HepG2 (cell line): ENCODE results near the gene PSMD5. TPM values are rescaled to one million over a fixed set of nuclear protein-coding genes. Genes with fewer than 3 reads are reported as not detected.

Experiments used
- ATAC-seq: fragments of 200-7000 bp; cut with Tn5 transposase; 3 replicates; pipeline ENCODE4 v1.9.1; 2020; ENCODE audit warnings: mild to moderate bottlenecking, moderate library complexity
- BruUV-seq: library from RNA; stranded (reverse); fragments of 400-500 nt; replicated peaks from 2 replicates; lab custom pipeline; 2021; lab: Mats Ljungman, UMichigan
- CTCF ChIA-PET: fragments of 300-600 bp; formaldehyde crosslinking; extraction: SDS; loops from one replicate; lab custom pipeline; 2021; ENCODE audit warnings: low total read pairs, inconsistent platforms, low intra/inter-chr PET ratio; lab: Yijun Ruan, JAX
- POLR2A ChIA-PET: fragments of 350-600 bp; sonication (Branson Sonifier 250); formaldehyde crosslinking; loops from one replicate; lab custom pipeline; 2020; ENCODE audit warnings: antibody characterized with exemption, inconsistent platforms; lab: Yijun Ruan, JAX
- DNase-seq: peaks from one replicate; pipeline ENCODE4 v3.0.0-alpha.2; 2015; ENCODE audit warnings: low spot score
- FAIRE-seq: peaks from 3 replicates; lab custom pipeline; 2011; peaks lifted over from hg19 to GRCh38; lab: Jason Lieb, UNC
- H2AFZ ChIP-seq: one replicate; pipeline ENCODE4 v1.6.1; 2011; ENCODE audit warnings: low read length, inconsistent platforms
- H3K27ac ChIP-seq: fragments of 300-600 bp; 3 replicates; pipeline ENCODE4 v1.8.0; 2011; ENCODE audit warnings: mixed run types, mild to moderate bottlenecking, mixed read lengths, low read length, inconsistent platforms; ENCODE audit not compliant: insufficient read depth; ENCODE audit errors: extremely low read length
- H3K27me3 ChIP-seq, 2 experiments: fragments of 200-600 bp in 1 of 2; 2 replicates in 1 of 2; 3 replicates in 1 of 2; pipeline versions ENCODE4 v1.6.0 to v1.8.0; 2011; ENCODE audit warnings: low read length in 2 of 2, mild to moderate bottlenecking in 2 of 2, moderate library complexity in 2 of 2, inconsistent platforms in 1 of 2; ENCODE audit not compliant: insufficient read depth in 2 of 2, control insufficient read depth in 1 of 2
- H3K36me3 ChIP-seq, 2 experiments: fragments of 200-600 bp in 1 of 2; replicated peaks in 1 of 2; 2 replicates in 1 of 2; 3 replicates in 1 of 2; pipeline versions ENCODE4 v1.5.1 to v1.8.0; 2011; ENCODE audit warnings: low read length in 2 of 2, inconsistent platforms in 1 of 2; ENCODE audit not compliant: insufficient read depth in 2 of 2, control insufficient read depth in 1 of 2
- H3K4me1 ChIP-seq: 2 replicates; pipeline ENCODE4 v1.5.1; 2012; ENCODE audit warnings: low read length, inconsistent platforms; ENCODE audit not compliant: insufficient read depth
- H3K4me2 ChIP-seq: 2 replicates; pipeline ENCODE4 v1.6.0; 2011; ENCODE audit warnings: low read depth, low read length, inconsistent platforms
- H3K4me3 ChIP-seq, 3 experiments: fragments of 200-600 bp in 1 of 3; sonication (generic), shearing (Covaris generic) in 1 of 3; replicated peaks in 1 of 3; 2 replicates each; pipeline ENCODE4 v1.5.1; 2011 to 2016; ENCODE audit warnings: low read length in 3 of 3, inconsistent platforms in 2 of 3, low read depth in 2 of 3, mild to moderate bottlenecking in 2 of 3, control low read depth in 1 of 3, mixed read lengths in 1 of 3; ENCODE audit not compliant: insufficient read depth in 1 of 3
- H3K79me2 ChIP-seq: one replicate; pipeline ENCODE4 v1.6.1; 2011; ENCODE audit warnings: low read length, inconsistent platforms; ENCODE audit not compliant: insufficient read depth
- H3K9ac ChIP-seq: 2 replicates; pipeline ENCODE4 v1.6.0; 2011; ENCODE audit warnings: mild to moderate bottlenecking, low read depth, low read length, inconsistent platforms; ENCODE audit not compliant: insufficient read depth
- H3K9me3 ChIP-seq: 2 replicates; pipeline ENCODE4 v1.5.1; 2012; ENCODE audit warnings: mild to moderate bottlenecking, low read length
- H4K20me1 ChIP-seq: 2 replicates; pipeline ENCODE4 v1.6.0; 2011; ENCODE audit warnings: inconsistent platforms, mild to moderate bottlenecking, low read length, moderate library complexity; ENCODE audit not compliant: insufficient read depth
- JUNB ChIP-seq: sonication (generic); formaldehyde crosslinking; IDR thresholded peaks from 2 replicates; pipeline ENCODE4 v1.8.0; 2022; ENCODE audit warnings: missing genetic modification reagents, mild to moderate bottlenecking, borderline replicate concordance
- MLXIP ChIP-seq: sonication (generic); formaldehyde crosslinking; IDR thresholded peaks from 2 replicates; pipeline ENCODE4 v1.9.0; 2021; ENCODE audit warnings: missing genetic modification reagents, borderline replicate concordance
- RAD21 ChIP-seq: fragments of 450-650 bp; formaldehyde crosslinking; IDR thresholded peaks from 2 replicates; pipeline ENCODE4 v1.5.0; 2020; ENCODE audit warnings: mild to moderate bottlenecking
- RXRA ChIP-seq: sonication (generic); formaldehyde crosslinking; IDR thresholded peaks from 2 replicates; pipeline ENCODE4 v1.5.1; 2020; ENCODE audit warnings: missing genetic modification reagents
- ZNF572 ChIP-seq: sonication (generic); formaldehyde crosslinking; IDR thresholded peaks from 2 replicates; pipeline ENCODE4 v1.5.1; 2020; ENCODE audit warnings: mild to moderate bottlenecking, missing genetic modification reagents
- WGBS: methylation state at CpG from one replicate; pipeline ENCODE4 v1.1.6; 2017; ENCODE audit warnings: low lambda C conversion rate; 5-methylcytosine and 5-hydroxymethylcytosine counted together
- in situ Hi-C: cut with HindIII; loops from 2 replicates; pipeline ENCODE4 v1.10.0; 2017; ENCODE audit warnings: low pct_unique_long_range_greater_than_20kb; ENCODE audit not compliant: extremely low pct_ligation_motif_present
- intact Hi-C: fragments of 100-400 bp; cut with micrococcal nuclease; formaldehyde crosslinking; loops from one replicate; pipeline ENCODE4 v1.10.0; 2022; ENCODE audit not compliant: unreplicated experiment
- polyA plus RNA-seq, 8 experiments: library from polyadenylated mRNA; depleted of rRNA in 3 of 8; stranded (reverse) in 7 of 8; unstranded in 1 of 8; fragments of >200 nt; fragmentation: Illumina TruSeq in 4 of 8; extraction: Trizol in 4 of 8; gene quantifications; 2 replicates each; pipeline versions ENCODE4 v1.2.1 to v1.2.3, GENCODE V29; 2011 to 2016; ENCODE audit warnings: low read depth in 4 of 8, missing spikeins in 1 of 8, mixed read lengths in 1 of 8; ENCODE audit not compliant: insufficient read depth in 1 of 8
- total RNA-seq, 5 experiments: library from RNA; depleted of rRNA; stranded (reverse); fragments of >200 nt; fragmentation: Illumina TruSeq; extraction: Trizol; gene quantifications; 2 replicates each; pipeline ENCODE4 v1.2.3, GENCODE V29; 2016; ENCODE audit warnings: low read depth in 1 of 5

PSMD5 gene
- total and polyA plus RNA-seq, 2 of the 13 experiments (the other 11 are each of a cell fraction or from before 2014, with no cell fraction given): 12.7 to 18.1 TPM

- Histone ChIP-seq H3K4me1 (no peaks in the 10 kb centered on the region), H3K4me2 (no peak overlapping the region), H2AFZ (no peak overlapping the region), H3K9ac (no peak overlapping the region), H3K27ac (no peak overlapping the region), H3K27me3 (no peaks in the 10 kb centered on the region), H3K36me3 (no peaks in the 10 kb centered on the region), H4K20me1 (no peaks in the 10 kb centered on the region), H3K4me3 (no peak overlapping the region), H3K9me3 (peaks cover 16% of the 10 kb centered on the region), H3K79me2 (no peaks in the 10 kb centered on the region)
- no peak for FAIRE-seq
- CTCF ChIA-PET: no interaction called here
- POLR2A ChIA-PET: interaction anchor here (1.4 kb wide), 1 partner anchor 8 kb away, joined by 3 read pairs; the partner anchor contains the start of gene FBXW2
- in situ Hi-C loops (no loop called here), intact Hi-C loops (no loop called here)
- 84% methylated on average over 7 of the region's 7 CpGs for WGBS
- no TSS peak for BruUV-seq
- TF ChIP-seq RXRA: no peak
- TF ChIP-seq JUNB (CRISPR knock-in tag): no peak
- no peak for TF ChIP-seq MLXIP
- TF ChIP-seq ZNF572: no peak
- no peak for TF ChIP-seq RAD21 (CRISPR knock-in tag)
- DNase-seq: no peak
- ATAC-seq: no peak
These were observed 41.3 kb downstream of the PSMD5 start for GRCh38 chr9:120801441-120801840.
